Endothelial cell of umbilical vein (primary cell): Measurements from ENCODE around the gene P4HB. TPM values are rescaled to one million over a fixed set of nuclear protein-coding genes. Genes with fewer than 3 reads are reported as not detected.

ENCODE experiments used
- Bru-seq: library from RNA; stranded (reverse); fragments of 400-500 nt; gene quantifications from one replicate; lab custom pipeline; 2021; lab: Mats Ljungman, UMichigan
- BruChase-seq, 2 experiments: library from RNA; stranded (reverse); fragments of 400-500 nt; gene quantifications; one replicate each; lab custom pipeline; 2021; lab: Mats Ljungman, UMichigan
- BruUV-seq: library from RNA; stranded (reverse); fragments of 400-500 nt; replicated peaks from 2 replicates; lab custom pipeline; 2021; lab: Mats Ljungman, UMichigan
- CTCF ChIA-PET: fragments of 300-600, 350-600 bp; sonication (Branson Sonifier 250); formaldehyde crosslinking; loops from one replicate; lab custom pipeline; 2021; ENCODE audit warnings: antibody characterized with exemption, inconsistent platforms; lab: Charles Lee
- POLR2A ChIA-PET: fragments of 300-600, 350-600 bp; sonication (Branson Sonifier 250); formaldehyde crosslinking; loops from one replicate; lab custom pipeline; 2021; ENCODE audit warnings: antibody characterized with exemption, inconsistent platforms; lab: Charles Lee
- DNase-seq: peaks from one replicate; pipeline ENCODE4 v3.0.0-alpha.2; 2011; ENCODE audit warnings: low read depth, low spot score
- FAIRE-seq: peaks from 2 replicates; lab custom pipeline; 2011; peaks lifted over from hg19 to GRCh38; lab: Jason Lieb, UNC
- H2AFZ ChIP-seq: 2 replicates; pipeline ENCODE4 v1.6.0; 2012; ENCODE audit warnings: low read depth, low read length, control low read depth, inconsistent platforms
- H3K27ac ChIP-seq: 2 replicates; pipeline ENCODE4 v1.5.1; 2011; ENCODE audit warnings: low read depth, mild to moderate bottlenecking, control low read depth, low read length, moderate library complexity; ENCODE audit not compliant: insufficient read depth
- H3K27me3 ChIP-seq, 2 experiments: 2 replicates each; pipeline versions ENCODE4 v1.6.0 to v1.6.1; 2011; ENCODE audit warnings: low read length in 2 of 2, mixed read lengths in 1 of 2; ENCODE audit not compliant: control insufficient read depth in 2 of 2, insufficient read depth in 2 of 2
- H3K36me3 ChIP-seq, 2 experiments: 2 replicates in 1 of 2; 3 replicates in 1 of 2; pipeline ENCODE4 v1.5.1; 2011; ENCODE audit warnings: low read length in 2 of 2, mild to moderate bottlenecking in 1 of 2, moderate library complexity in 1 of 2; ENCODE audit not compliant: control insufficient read depth in 2 of 2, insufficient read depth in 2 of 2; ENCODE audit errors: extremely low read depth in 1 of 2
- H3K4me1 ChIP-seq: 3 replicates; pipeline ENCODE4 v1.5.1; 2011; ENCODE audit warnings: mild to moderate bottlenecking, low read length; ENCODE audit not compliant: control insufficient read depth, insufficient read depth; ENCODE audit errors: extremely low read depth
- H3K4me2 ChIP-seq: 2 replicates; pipeline ENCODE4 v1.6.1; 2011; ENCODE audit warnings: low read length, control low read depth, mixed read lengths; ENCODE audit not compliant: insufficient read depth
- H3K4me3 ChIP-seq, 3 experiments: fragments of 200-600 bp in 1 of 3; sonication (generic), shearing (Covaris generic) in 1 of 3; replicated peaks in 1 of 3; 2 replicates each; pipeline ENCODE4 v1.5.1; 2011 to 2016; ENCODE audit warnings: control low read depth in 3 of 3, low read length in 3 of 3, mild to moderate bottlenecking in 2 of 3, inconsistent platforms in 1 of 3, low read depth in 1 of 3, moderate library complexity in 1 of 3; ENCODE audit not compliant: insufficient read depth in 1 of 3
- H3K79me2 ChIP-seq: 2 replicates; pipeline ENCODE4 v1.6.0; 2012; ENCODE audit warnings: low read length, inconsistent platforms; ENCODE audit not compliant: control insufficient read depth, insufficient read depth
- H3K9ac ChIP-seq: replicated peaks from 2 replicates; pipeline ENCODE3; 2011; ENCODE audit warnings: low read length, control low read depth; ENCODE audit not compliant: insufficient read depth; ENCODE audit errors: extremely low read depth
- H3K9me1 ChIP-seq: replicated peaks from 3 replicates; pipeline ENCODE4 v1.6.0; 2011; ENCODE audit warnings: mild to moderate bottlenecking, low read length; ENCODE audit not compliant: control insufficient read depth, insufficient read depth; ENCODE audit errors: extremely low read depth
- H3K9me3 ChIP-seq: replicated peaks from 2 replicates; pipeline ENCODE4 v1.5.1; 2012; ENCODE audit warnings: low read length, inconsistent platforms; ENCODE audit not compliant: control insufficient read depth, insufficient read depth
- H4K20me1 ChIP-seq: replicated peaks from 2 replicates; pipeline ENCODE3; 2011; ENCODE audit warnings: mild to moderate bottlenecking, low read length; ENCODE audit not compliant: control insufficient read depth, insufficient read depth; ENCODE audit errors: extremely low read depth
- EZH2 ChIP-seq: IDR thresholded peaks from 2 replicates; pipeline ENCODE4 v1.6.1; 2012; ENCODE audit warnings: borderline replicate concordance, low read depth, mild to moderate bottlenecking, moderate library complexity, low read length, inconsistent platforms; ENCODE audit not compliant: severe bottlenecking
- POLR2A ChIP-seq: IDR thresholded peaks from 2 replicates; pipeline ENCODE4 v1.6.1; 2012; ENCODE audit warnings: low read depth, mild to moderate bottlenecking, control low read depth, low read length
- POLR2AphosphoS5 ChIP-seq: IDR thresholded peaks from 2 replicates; pipeline ENCODE4 v1.6.1; 2012; ENCODE audit warnings: low read depth, mild to moderate bottlenecking, control low read depth, low read length, moderate library complexity; ENCODE audit not compliant: insufficient read depth
- dilution Hi-C: fragments of 300-500 bp; cut with MboI; formaldehyde crosslinking; loops from one replicate; pipeline ENCODE4 v1.15.0; 2019; ENCODE audit warnings: low sequenced_read_pairs; ENCODE audit not compliant: extremely low pct_ligation_motif_present
- intact Hi-C: fragments of 100-400 bp; cut with micrococcal nuclease; formaldehyde crosslinking; loops from one replicate; pipeline ENCODE4 v1.10.0; 2022
- long read RNA-seq: library from polyadenylated mRNA; stranded (forward); transcript quantifications from one replicate; pipeline ENCODE4 v2.0.0, GENCODE V29; 2021
- polyA minus RNA-seq, 3 experiments: library from RNA; depleted of rRNA, polyadenylated mRNA; stranded (reverse); fragments of >200 nt; gene quantifications; 1 replicate in 1 of 3; 2 replicates in 2 of 3; pipeline ENCODE4 v1.2.3, GENCODE V29; 2011
- polyA plus RNA-seq, 4 experiments: library from polyadenylated mRNA; depleted of rRNA in 3 of 4; stranded (reverse) in 3 of 4; unstranded in 1 of 4; fragments of >200 nt; gene quantifications; 2 replicates each; pipeline versions ENCODE4 v1.2.1 to v1.2.3, GENCODE V29; 2011 to 2012; ENCODE audit warnings: missing spikeins in 1 of 4
- total RNA-seq: library from RNA; stranded (reverse); gene quantifications from 2 replicates; pipeline ENCODE4 v1.2.3, GENCODE V29; 2021
- TF ChIP-seq, protein P1 (sequence below): IDR thresholded peaks from 2 replicates; pipeline ENCODE4 v1.6.1; 2011; ENCODE audit not compliant: insufficient read depth, insufficient read length

P4HB gene
- 872 and 988 TPM in 2 replicates for total RNA-seq
- 156 and 201 TPM in 2 replicates for polyA plus RNA-seq
- polyA plus RNA-seq (2011; cell fraction: cytosol; rRNA removed): 267 and 311 TPM in 2 replicates
- 226 and 268 TPM in 2 replicates for polyA plus RNA-seq (2011; cell fraction: nucleus; rRNA removed)
- 1,187 and 1,248 TPM in 2 replicates for polyA plus RNA-seq (2012)
- 283 and 318 TPM in 2 replicates for polyA minus RNA-seq
- 90.5 TPM for polyA minus RNA-seq (2011; cell fraction: cytosol; rRNA and poly(A)+ RNA removed)
- polyA minus RNA-seq (2011; cell fraction: nucleus; rRNA and poly(A)+ RNA removed): 199 and 203 TPM in 2 replicates
- percentile 85 among the genes with signal in this experiment for Bru-seq, nascent RNA
- BruChase-seq, experiment 1, labeled RNA remaining after a 6-hour chase: percentile 97 among the genes with signal in this experiment
- percentile 93 among the genes with signal in this experiment for BruChase-seq, experiment 2, labeled RNA remaining after a 2-hour chase
- long read RNA-seq, transcript P4HB-208 (2 exons, 914 nt): minor isoform, 14 of 1,805 reads
- long read RNA-seq, transcript P4HB-215 (3 exons, 493 nt): minor isoform, 10 of 1,805 reads
- long read RNA-seq, transcript P4HB-210 (5 exons, 765 nt): minor isoform, 8 of 1,805 reads
- long read RNA-seq, transcript P4HB-201 (11 exons, 2,603 nt): major isoform, 1,553 of 1,805 reads
- long read RNA-seq, partial matches to known transcripts: 80 of 1,805 reads
- long read RNA-seq, other reads (novel, unspliced or antisense): 136 of 1,805 reads

DNA sequence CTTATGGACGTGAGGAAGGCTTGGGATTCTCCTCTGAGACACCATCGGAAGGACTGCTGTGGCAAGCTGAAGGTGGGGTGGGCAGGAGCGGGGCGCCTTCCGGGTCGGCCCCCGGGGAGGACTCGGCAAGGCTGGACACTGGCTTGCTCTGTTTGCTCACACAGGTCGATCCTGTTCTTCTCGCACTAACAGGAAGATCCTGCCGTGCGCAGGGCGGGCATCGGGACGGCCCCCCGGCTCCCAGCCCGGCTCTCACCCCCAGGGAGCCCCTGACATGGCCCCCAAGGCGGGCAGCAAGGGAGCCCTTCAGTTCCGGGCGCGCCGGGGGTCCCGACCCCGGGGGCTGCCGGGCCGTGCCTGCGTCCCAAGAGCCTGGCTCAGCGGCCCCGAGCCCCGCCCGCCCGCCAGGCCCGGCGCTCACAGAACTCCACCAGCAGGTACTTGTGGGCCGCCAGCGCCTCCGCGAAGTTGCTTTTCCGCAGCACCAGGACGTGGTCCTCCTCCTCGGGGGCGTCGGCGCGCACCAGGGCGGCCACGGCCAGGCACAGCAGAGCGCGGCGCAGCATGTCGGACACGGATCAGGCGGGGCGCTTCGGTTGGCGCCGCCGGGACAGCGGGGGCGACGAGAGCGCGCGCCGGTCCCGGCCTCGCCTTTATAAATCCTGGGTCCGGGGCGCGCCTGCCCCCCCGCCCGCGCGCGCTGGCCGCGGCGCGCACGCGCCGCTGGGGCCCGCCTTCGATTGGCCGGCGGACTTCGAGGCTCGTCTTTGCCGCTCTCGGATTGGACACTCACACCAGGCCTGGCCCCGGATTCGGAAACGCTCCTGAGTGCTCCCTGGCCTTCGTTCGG lies at the start of gene P4HB:
P4HB (minus strand) TSS at position 630 of the 850 bp plus-strand sequence; CDS start at position 566, 64 bp downstream.
- intact Hi-C loops: loop anchor here (1.0 to 2.0 kb wide), 4 partner anchors 31 to 163 kb away; partner anchors contain the start of genes ALYREF, ANAPC11, CENPX and LRRC45
- peaks cover 3 to 21% of the 10 kb centered on the region in 2 experiments for H3K36me3 ChIP-seq
- no TSS peak for BruUV-seq

More for the DNA sequence above, at the start of gene P4HB:
- H3K27ac ChIP-seq: peak within 1 kb of the TSS; percentile 80
- TF ChIP-seq EZH2: no peak
- peak; percentile 93 for TF ChIP-seq POLR2A
- peak; percentile 98 for TF ChIP-seq POLR2AphosphoS5
- TF ChIP-seq, protein P1, sequence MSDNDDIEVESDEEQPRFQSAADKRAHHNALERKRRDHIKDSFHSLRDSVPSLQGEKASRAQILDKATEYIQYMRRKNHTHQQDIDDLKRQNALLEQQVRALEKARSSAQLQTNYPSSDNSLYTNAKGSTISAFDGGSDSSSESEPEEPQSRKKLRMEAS: peak; percentile 3
- POLR2A ChIA-PET: no interaction called here
- no peaks in the 10 kb centered on the region for H3K27me3 ChIP-seq
- peaks cover 20% of the 10 kb centered on the region for H3K4me1 ChIP-seq
- H3K4me3 ChIP-seq: peak within 1 kb of the TSS; percentile 60 to 97 (median 76)
- dilution Hi-C loops: no loop called here
- no peak within 1 kb of the TSS for H2AFZ ChIP-seq
- H3K4me2 ChIP-seq: peak within 1 kb of the TSS; percentile 66
- peak within 1 kb of the TSS; percentile 84 for H3K9ac ChIP-seq
- DNase-seq: peak; percentile 39
- H3K9me1 ChIP-seq: no peaks in the 10 kb centered on the region
- H3K79me2 ChIP-seq: peaks cover 46% of the 10 kb centered on the region
- no peaks in the 10 kb centered on the region for H4K20me1 ChIP-seq
- peak; percentile 31 for FAIRE-seq
- CTCF ChIA-PET: interaction anchor here (1.0 kb wide), 1 partner anchor 38 kb away, joined by 3 read pairs; no protein-coding TSS in a partner anchor
- no peaks in the 10 kb centered on the region for H3K9me3 ChIP-seq
